HUDEP-2 (cell line): ENCODE measurements around the gene EPO.
A peak's percentile ranks its signal among the peaks of the same experiment; 100 is the strongest.
"Not testable (repeated sequence)": the region's sequence is repeated elsewhere in the genome, so short reads cannot be mapped to it uniquely, and the experiment has no call there.

Experiments
- DNase-seq, 76 experiments: peaks; one replicate each; lab custom pipeline; 2025; ENCODE audit not compliant: unreplicated experiment in 76 of 76; lab: John Stamatoyannopoulos, UW

The EPO gene

GRCh38 chr7:100701089-100701488 is 19.2 kb upstream of the EPO start:
- DNase-seq = not testable (repeated sequence)

- peak in 68 of 76 experiments; percentile 6 to 97 (median 66) for DNase-seq
Observed at GRCh38 chr7:100705320-100705752, 14.9 kb upstream of the EPO start.

DNA sequence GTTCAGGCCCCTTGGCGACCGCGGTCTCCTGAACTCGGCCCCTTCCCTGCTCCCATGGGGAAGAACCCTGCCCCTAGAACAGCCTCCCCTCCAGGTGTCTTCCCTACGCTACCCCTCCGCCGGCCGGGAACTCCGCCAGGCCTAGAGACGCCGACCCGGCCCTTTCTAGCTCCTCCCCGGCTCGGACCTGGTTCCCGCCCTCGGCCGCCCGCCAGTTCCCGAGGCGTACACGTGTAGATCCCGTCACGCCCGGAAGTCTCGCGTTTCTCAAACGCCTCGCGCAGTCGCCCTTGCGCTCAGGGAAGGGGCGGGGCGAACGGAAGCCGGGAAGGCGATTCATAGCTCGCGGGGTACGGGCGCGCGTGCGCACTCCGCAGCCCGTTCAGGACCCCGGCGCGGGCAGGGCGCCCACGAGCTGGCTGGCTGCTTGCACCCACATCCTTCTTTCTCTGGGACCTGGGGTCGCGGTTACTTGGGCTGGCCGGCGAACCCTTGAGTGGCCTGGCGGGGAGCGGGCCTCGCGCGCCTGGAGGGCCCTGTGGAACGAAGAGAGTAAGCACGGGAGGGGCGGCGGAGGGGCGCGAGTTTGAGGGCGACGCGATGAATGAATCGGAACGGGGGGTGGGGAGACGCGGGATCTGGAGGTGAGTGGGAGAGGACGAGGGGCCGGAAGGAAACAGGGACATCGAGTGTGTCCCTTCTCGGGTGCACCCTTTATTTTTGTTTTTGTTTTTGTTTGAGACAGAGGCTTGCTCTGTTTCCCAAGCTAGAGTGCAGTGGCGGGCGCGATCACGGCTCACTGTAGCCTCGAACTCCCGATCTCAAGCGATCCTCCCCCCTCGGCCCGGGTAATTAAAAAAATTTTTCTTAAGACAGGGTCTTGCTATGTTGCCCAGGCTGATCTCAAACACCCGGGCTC is 14.3 kb upstream of the EPO start, which contains the start of gene POP7:
POP7 (plus strand) TSS at position 369 of the 919 bp plus-strand sequence. CDS start 710 bp downstream, outside the sequence.
- peak; percentile 46 to 99 (median 97) for DNase-seq

- DNase-seq = no peak
Observed at GRCh38 chr7:100706672-100707311, 13.5 kb upstream of the EPO start.

- DNase-seq = no peak
Observed at GRCh38 chr7:100708395-100708794, 11.9 kb upstream of the EPO start.

- no peak for DNase-seq
Observed at GRCh38 chr7:100710452-100710851, 9.8 kb upstream of the EPO start.

DNA sequence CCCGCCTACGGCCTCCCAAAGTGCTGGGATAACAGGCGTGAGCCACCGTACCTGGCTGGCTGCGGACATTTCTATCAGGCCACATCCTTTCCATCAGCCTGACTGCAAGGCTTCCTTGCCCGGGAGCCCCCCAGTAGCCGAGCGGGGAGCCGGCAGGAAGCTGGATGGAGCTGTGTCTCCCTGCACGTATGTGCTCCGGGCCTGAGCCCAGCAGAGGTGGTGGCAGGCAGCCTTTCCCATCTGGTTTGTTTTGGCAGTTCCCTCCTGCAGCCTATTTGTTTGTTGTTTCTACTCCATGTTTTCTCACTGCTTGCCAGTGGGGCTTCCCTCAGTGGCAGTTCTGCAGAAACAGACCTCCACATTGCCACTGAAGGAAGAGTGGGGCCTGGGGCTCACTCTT is 8.9 kb upstream of the EPO start:
- DNase-seq = no peak

GRCh38 chr7:100714725-100715124 is 5.5 kb upstream of the EPO start:
- no peak for DNase-seq

- DNase-seq = not testable (repeated sequence)
Observed at GRCh38 chr7:100717073-100717472, 3.2 kb upstream of the EPO start.

- peak in 7 of 76 experiments; percentile 3 to 33 (median 19) for DNase-seq
Observed at GRCh38 chr7:100719523-100720278, 567 bp upstream of the EPO start.

DNA sequence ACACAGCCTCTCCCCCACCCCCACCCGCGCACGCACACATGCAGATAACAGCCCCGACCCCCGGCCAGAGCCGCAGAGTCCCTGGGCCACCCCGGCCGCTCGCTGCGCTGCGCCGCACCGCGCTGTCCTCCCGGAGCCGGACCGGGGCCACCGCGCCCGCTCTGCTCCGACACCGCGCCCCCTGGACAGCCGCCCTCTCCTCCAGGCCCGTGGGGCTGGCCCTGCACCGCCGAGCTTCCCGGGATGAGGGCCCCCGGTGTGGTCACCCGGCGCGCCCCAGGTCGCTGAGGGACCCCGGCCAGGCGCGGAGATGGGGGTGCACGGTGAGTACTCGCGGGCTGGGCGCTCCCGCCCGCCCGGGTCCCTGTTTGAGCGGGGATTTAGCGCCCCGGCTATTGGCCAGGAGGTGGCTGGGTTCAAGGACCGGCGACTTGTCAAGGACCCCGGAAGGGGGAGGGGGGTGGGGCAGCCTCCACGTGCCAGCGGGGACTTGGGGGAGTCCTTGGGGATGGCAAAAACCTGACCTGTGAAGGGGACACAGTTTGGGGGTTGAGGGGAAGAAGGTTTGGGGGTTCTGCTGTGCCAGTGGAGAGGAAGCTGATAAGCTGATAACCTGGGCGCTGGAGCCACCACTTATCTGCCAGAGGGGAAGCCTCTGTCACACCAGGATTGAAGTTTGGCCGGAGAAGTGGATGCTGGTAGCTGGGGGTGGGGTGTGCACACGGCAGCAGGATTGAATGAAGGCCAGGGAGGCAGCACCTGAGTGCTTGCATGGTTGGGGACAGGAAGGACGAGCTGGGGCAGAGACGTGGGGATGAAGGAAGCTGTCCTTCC is 620 bp downstream of the EPO start:
- no peak for DNase-seq

DNA sequence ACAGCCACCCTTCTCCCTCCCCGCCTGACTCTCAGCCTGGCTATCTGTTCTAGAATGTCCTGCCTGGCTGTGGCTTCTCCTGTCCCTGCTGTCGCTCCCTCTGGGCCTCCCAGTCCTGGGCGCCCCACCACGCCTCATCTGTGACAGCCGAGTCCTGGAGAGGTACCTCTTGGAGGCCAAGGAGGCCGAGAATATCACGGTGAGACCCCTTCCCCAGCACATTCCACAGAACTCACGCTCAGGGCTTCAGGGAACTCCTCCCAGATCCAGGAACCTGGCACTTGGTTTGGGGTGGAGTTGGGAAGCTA is 1.2 kb downstream of the EPO start:
- DNase-seq = no peak

DNA sequence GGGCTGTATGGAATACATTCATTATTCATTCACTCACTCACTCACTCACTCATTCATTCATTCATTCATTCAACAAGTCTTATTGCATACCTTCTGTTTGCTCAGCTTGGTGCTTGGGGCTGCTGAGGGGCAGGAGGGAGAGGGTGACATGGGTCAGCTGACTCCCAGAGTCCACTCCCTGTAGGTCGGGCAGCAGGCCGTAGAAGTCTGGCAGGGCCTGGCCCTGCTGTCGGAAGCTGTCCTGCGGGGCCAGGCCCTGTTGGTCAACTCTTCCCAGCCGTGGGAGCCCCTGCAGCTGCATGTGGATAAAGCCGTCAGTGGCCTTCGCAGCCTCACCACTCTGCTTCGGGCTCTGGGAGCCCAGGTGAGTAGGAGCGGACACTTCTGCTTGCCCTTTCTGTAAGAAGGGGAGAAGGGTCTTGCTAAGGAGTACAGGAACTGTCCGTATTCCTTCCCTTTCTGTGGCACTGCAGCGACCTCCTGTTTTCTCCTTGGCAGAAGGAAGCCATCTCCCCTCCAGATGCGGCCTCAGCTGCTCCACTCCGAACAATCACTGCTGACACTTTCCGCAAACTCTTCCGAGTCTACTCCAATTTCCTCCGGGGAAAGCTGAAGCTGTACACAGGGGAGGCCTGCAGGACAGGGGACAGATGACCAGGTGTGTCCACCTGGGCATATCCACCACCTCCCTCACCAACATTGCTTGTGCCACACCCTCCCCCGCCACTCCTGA is 2.4 kb downstream of the EPO start:
- DNase-seq = no peak

DNA sequence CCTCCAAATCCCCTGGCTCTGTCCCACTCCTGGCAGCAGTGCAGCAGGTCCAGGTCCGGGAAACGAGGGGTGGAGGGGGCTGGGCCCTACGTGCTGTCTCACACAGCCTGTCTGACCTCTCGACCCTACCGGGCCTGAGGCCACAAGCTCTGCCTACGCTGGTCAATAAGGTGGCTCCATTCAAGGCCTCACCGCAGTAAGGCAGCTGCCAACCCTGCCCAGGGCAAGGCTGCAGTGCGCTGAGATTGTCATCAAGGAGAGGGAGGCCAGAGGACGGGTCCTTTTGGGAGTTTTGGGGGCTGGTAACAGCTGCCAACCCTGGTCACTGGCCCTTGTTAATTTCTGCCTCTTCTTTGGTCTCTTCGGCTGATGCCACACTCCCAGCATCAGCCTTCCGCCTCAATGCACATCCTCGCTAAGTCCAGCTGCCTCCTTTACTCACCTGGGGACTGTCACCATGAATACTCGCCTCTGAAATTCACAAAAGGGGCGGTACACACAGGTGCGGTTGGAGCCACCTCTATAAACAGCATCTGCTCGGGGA is 3.5 kb downstream of the EPO start:
- DNase-seq = no peak

DNA sequence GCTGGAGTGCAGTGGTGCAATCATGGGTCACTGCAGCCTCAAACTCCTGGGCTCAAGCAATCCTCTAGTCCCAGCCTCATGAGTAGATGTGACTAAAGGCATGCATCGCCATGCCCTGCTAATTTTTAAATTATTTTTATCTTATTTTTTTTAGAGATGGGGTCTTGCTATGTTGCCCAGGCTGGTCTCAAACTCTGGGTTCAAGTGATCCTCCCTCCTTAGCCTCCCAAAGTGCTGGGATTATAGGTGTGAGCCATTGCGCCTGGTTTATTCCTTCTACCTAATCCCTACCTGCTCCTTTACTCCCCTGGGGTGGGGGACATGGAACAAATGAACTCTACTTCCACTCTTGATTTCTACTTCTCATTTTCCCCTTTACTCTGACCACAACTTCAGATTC is 4.1 kb downstream of the EPO start:
- not testable (repeated sequence) for DNase-seq

DNA sequence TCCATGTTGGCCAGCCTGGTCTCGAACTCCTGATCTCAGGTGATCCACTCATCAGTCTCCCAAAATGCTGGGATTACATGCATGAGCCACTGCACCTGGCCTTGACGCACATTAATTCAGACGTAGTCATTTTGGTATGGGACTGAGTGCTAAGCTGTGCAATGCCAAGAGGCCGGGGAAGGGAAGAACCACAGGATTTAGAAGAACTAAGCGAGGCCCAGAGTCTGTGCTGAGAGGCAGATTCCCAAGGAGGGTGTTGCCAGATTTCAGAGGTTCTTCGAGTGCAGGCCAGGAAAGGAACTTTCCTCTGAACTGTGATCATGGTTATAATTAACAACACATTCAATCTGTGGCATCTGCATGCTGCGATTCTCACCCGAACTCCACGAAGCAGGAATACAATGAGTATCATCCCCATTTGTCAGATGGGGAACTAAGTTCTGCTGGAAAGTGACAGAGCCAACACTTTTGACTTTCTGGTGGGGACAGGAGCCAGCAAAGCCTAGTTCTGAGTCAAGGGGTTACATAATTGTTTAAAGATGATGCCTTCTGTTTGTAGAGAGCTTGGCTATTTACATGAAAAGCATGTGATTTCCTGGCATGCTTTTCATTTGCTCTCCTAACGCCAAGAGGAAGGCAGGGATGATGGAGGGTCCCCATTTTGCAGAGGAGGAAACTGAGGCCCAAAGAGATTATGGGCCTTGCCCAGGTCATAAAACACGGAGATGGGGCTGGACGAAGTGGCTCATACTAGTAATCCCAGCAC is 6.9 kb downstream of the EPO start:
- DNase-seq = no peak

DNA sequence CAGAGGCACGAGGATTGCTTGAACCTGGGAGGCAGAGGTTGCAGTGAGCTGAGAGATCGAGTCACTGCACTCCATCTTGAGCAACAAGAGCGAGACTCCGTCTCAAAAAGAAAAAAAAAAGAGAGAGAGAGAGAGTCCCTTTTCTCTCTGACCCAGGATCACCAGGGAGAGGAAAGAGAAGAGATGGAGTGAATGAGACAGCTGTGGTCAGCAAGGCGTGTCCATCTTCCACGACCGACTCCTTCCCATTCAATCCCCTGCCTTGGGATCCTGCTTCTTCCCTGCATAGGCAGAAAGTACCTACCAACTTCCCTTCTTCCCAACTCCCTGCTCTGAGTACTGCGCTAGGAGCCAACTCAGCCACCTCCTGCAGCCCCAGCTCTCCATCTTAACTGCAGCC is 7.9 kb downstream of the EPO start:
- DNase-seq = no peak

GRCh38 chr7:100730136-100730800 is 10.0 kb downstream of the EPO start:
- no peak for DNase-seq
